Measurements from ENCODE around the gene ENG. TPM values are rescaled to one million over a fixed set of nuclear protein-coding genes. Genes with fewer than 3 reads are reported as not detected.
A peak's percentile ranks its signal among the peaks of the same experiment; 100 is the strongest.

The ENG gene
- total and polyA plus RNA-seq, 10 donors = 29.2 to 334 (median 222) TPM

DNA sequence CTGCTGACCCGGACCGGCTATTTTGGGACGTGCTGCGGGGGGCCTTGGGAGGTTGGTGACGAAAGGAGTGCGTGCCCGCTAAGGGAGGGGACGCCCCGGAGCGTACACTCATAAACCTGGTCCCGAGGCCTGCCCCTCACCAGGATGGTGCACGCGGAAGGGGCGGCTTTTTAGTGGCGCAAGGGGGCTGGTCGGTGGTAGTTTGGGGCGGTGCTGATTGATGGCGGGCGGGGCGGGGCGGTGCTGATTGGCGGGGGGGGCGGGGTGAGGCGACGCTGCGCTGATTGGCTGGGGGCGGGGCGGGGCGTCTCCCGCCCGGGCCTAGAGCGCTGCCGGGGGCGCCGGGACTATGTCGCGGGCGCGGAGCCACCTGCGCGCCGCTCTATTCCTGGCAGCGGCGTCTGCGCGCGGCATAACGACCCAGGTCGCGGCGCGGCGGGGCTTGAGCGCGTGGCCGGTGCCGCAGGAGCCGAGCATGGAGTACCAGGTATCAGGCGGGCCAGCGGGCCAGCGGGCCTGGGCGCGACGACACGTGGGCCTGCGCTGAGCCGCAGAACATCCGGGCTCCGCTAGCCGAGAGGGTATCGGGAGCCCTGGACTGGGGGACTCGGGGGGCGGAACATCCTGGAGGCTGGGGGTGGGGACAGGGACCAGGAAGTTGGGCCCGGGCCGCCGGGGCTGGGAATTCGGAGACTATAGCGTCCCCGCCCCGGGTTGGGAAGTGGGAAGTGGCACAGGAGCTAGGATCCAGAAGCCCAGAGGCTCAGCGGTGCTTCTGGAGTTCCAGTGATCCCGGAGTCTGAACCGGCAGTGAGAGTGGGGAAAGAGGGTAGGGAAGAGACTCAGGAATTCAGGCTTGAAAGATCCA is 51.6 kb downstream of the ENG start, which contains the start of gene FPGS:
Gene FPGS (plus strand): TSS at position 307 of the 868 bp plus-strand sequence. CDS start 43 bp downstream, at position 350.
- peak; percentile 95 for DNase-seq
- intact Hi-C loops (cut with DNase I; ENCODE audit: low total_unique reads) = no loop called here

GRCh38 chr9:127801955-127802575 is 52.4 kb downstream of the ENG start:
- TF ChIP-seq CTCF (IDR thresholded peaks at IDR 0.05 in 8 of 11, conservative IDR thresholded peaks at IDR 0.05 in 3 of 11) = peak in 2 of 11 experiments; percentile 10 to 16
- no peak for TF ChIP-seq POLR2AphosphoS5 (IDR thresholded peaks at IDR 0.05)
- 11 to 17% (median 13%) methylated on average over 10 of the region's 10 CpGs for WGBS, 5 donors

More for the DNA sequence above, 51.6 kb downstream of the ENG start, which contains the start of gene FPGS:
- H3K27ac ChIP-seq = peak within 1 kb of the TSS; percentile 84 to 97 (median 92)
- H3K4me3 ChIP-seq = peak within 1 kb of the TSS; percentile 68 to 92 (median 78)
- peaks cover 13 to 74% (median 52%) of the 10 kb centered on the region in 6 donors for H3K4me1 ChIP-seq
- H3K9me3 ChIP-seq = no peaks in the 10 kb centered on the region
- WGBS, 5 donors = 0 to 1% (median 0%) methylated on average over 13 to 83 of the region's 83 CpGs
- peak; percentile 85 to 88 (median 88) for TF ChIP-seq POLR2AphosphoS5 (IDR thresholded peaks at IDR 0.05)
- TF ChIP-seq POLR2A (IDR thresholded peaks at IDR 0.05) = peak; percentile 28 to 57 (median 31)
- TF ChIP-seq CTCF (IDR thresholded peaks at IDR 0.05 in 8 of 11, conservative IDR thresholded peaks at IDR 0.05 in 3 of 11) = peak in 1 of 11 experiments; percentile 28
- no peaks in the 10 kb centered on the region for H3K27me3 ChIP-seq (replicated peaks in 1 of 7)
- H3K36me3 ChIP-seq = peaks cover 0 to 36% (median 17%) of the 10 kb centered on the region in 6 donors

DNA sequence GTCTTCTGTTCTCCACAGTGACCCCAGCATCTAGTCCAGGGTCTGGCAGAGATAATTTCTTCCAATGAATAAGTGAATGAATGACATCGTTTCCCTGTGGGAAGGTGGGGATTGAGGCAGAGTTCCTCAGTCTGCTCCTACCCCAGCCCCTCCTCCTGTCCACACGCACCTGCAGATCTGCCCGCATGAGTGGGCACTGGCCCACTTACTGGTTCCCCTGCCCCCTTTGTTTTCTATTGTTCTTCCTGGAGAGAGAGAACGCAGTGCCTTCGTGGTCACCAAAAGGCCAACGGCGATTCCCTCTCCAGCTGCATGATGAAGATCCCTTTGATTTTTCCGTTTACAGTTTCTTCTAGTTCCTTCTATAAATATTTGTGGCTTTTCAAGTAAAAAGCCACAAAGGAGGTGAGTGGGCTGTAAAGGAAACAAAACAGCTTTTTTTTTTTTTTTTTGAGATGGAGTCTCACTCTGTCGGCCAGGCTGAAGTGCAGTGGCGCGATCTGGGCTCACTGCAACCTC is 57.5 kb downstream of the ENG start:
- Histone ChIP-seq H3K36me3 (peaks cover 0 to 28% (median 15%) of the 10 kb centered on the region in 6 donors), H3K9me3 (no peaks in the 10 kb centered on the region), H3K27ac (peak overlapping the region in 7 of 8 donors; percentile 51 to 75 (median 60)), H3K4me1 (peaks cover 19 to 77% (median 56%) of the 10 kb centered on the region in 6 donors), H3K27me3 (replicated peaks in 1 of 7) (no peaks in the 10 kb centered on the region), H3K4me3 (peak overlapping the region in 2 of 8 donors; percentile 4 to 8)
- TF ChIP-seq CTCF (IDR thresholded peaks at IDR 0.05 in 8 of 11, conservative IDR thresholded peaks at IDR 0.05 in 3 of 11) = no peak
- no peak for TF ChIP-seq POLR2A (IDR thresholded peaks at IDR 0.05)
- no peak for TF ChIP-seq POLR2AphosphoS5 (IDR thresholded peaks at IDR 0.05)
- intact Hi-C loops (cut with DNase I; ENCODE audit: low total_unique reads) = loop anchor here (10.0 kb wide), 1 partner anchor 68 kb away; no protein-coding TSS in a partner anchor
- DNase-seq = no peak
- WGBS, 5 donors = 6 to 21% (median 10%) methylated on average over 11 of the region's 11 CpGs

More at GRCh38 chr9:127801955-127802575, 52.4 kb downstream of the ENG start:
- peak overlapping the region; percentile 83 to 97 (median 92) for H3K27ac ChIP-seq
- no peaks in the 10 kb centered on the region for H3K9me3 ChIP-seq
- no peak for DNase-seq
- H3K36me3 ChIP-seq = peaks cover 0 to 29% (median 10%) of the 10 kb centered on the region in 6 donors
- intact Hi-C loops (cut with DNase I; ENCODE audit: low total_unique reads) = no loop called here
- peaks cover 17 to 74% (median 59%) of the 10 kb centered on the region in 6 donors for H3K4me1 ChIP-seq
- H3K4me3 ChIP-seq = peak overlapping the region; percentile 39 to 92 (median 78)
- no peaks in the 10 kb centered on the region for H3K27me3 ChIP-seq (replicated peaks in 1 of 7)
